Activated T-cell treated with anti-CD3 and anti-CD28 coated beads, Interleukin-2, amount 50 U/mL, for 24 hours (primary cell): ENCODE measurements around the gene GIMAP2.
A peak's percentile ranks its signal among the peaks of the same experiment; 100 is the strongest.
"Not testable (repeated sequence)": the region's sequence is repeated elsewhere in the genome, so short reads cannot be mapped to it uniquely, and the experiment has no call there.

Experiments
- DNase-seq: peaks from one replicate; pipeline ENCODE4 v3.0.0-alpha.2; 2020
- H3K27ac Mint-ChIP-seq: 2 replicates; pipeline ENCODE4 v1.8.0; 2020; ENCODE audit warnings: mild to moderate bottlenecking, mixed read lengths
- H3K27me3 Mint-ChIP-seq: 2 replicates; pipeline ENCODE4 v1.8.0; 2020; ENCODE audit warnings: mixed read lengths
- H3K36me3 Mint-ChIP-seq: 2 replicates; pipeline ENCODE4 v1.8.0; 2020; ENCODE audit warnings: low read depth, mixed read lengths
- H3K4me1 Mint-ChIP-seq: 2 replicates; pipeline ENCODE4 v1.8.0; 2020; ENCODE audit warnings: low read depth, mixed read lengths
- H3K4me3 Mint-ChIP-seq: 2 replicates; pipeline ENCODE4 v1.8.0; 2020; ENCODE audit warnings: mild to moderate bottlenecking, moderate library complexity, mixed read lengths
- H3K9me3 Mint-ChIP-seq: 2 replicates; pipeline ENCODE4 v1.8.0; 2020; ENCODE audit warnings: mixed read lengths

The GIMAP2 gene

GRCh38 chr7:150665896-150666295 is 19.6 kb upstream of the GIMAP2 start:
- H3K4me3 Mint-ChIP-seq: peak overlapping the region; percentile 30
- H3K4me1 Mint-ChIP-seq: peaks cover 95% of the 10 kb centered on the region
- peaks cover 13% of the 10 kb centered on the region for H3K9me3 Mint-ChIP-seq
- H3K27ac Mint-ChIP-seq: peak overlapping the region; percentile 94
- H3K36me3 Mint-ChIP-seq: peaks cover 24% of the 10 kb centered on the region
- DNase-seq: no peak
- no peaks in the 10 kb centered on the region for H3K27me3 Mint-ChIP-seq

GRCh38 chr7:150666412-150666811 is 19.1 kb upstream of the GIMAP2 start:
- Mint-ChIP-seq H3K4me1 (peaks cover 95% of the 10 kb centered on the region), H3K36me3 (peaks cover 25% of the 10 kb centered on the region), H3K9me3 (peaks cover 17% of the 10 kb centered on the region), H3K27ac (peak overlapping the region; percentile 94), H3K4me3 (no peak overlapping the region), H3K27me3 (no peaks in the 10 kb centered on the region)
- DNase-seq: no peak

GRCh38 chr7:150668472-150668911 is 17.0 kb upstream of the GIMAP2 start:
- Mint-ChIP-seq H3K4me3 (peak overlapping the region; percentile 5), H3K9me3 (peaks cover 26% of the 10 kb centered on the region), H3K27ac (peak overlapping the region; percentile 94), H3K4me1 (peaks cover 93% of the 10 kb centered on the region), H3K36me3 (peaks cover 34% of the 10 kb centered on the region), H3K27me3 (no peaks in the 10 kb centered on the region)
- peak; percentile 64 for DNase-seq

- no peak for DNase-seq
- Mint-ChIP-seq H3K36me3 (peaks cover 31% of the 10 kb centered on the region), H3K4me1 (peaks cover 89% of the 10 kb centered on the region), H3K9me3 (peaks cover 25% of the 10 kb centered on the region), H3K27ac (peak overlapping the region; percentile 94), H3K4me3 (no peak overlapping the region), H3K27me3 (no peaks in the 10 kb centered on the region)
Observed at GRCh38 chr7:150668977-150669376, 16.5 kb upstream of the GIMAP2 start.

- Mint-ChIP-seq H3K36me3 (peaks cover 21% of the 10 kb centered on the region), H3K4me1 (peaks cover 83% of the 10 kb centered on the region), H3K9me3 (peaks cover 22% of the 10 kb centered on the region)
- not testable (repeated sequence) for H3K4me3 Mint-ChIP-seq, DNase-seq, H3K27me3 Mint-ChIP-seq, H3K27ac Mint-ChIP-seq
Observed at GRCh38 chr7:150671798-150672585, 13.5 kb upstream of the GIMAP2 start.

- H3K9me3 Mint-ChIP-seq: peaks cover 31% of the 10 kb centered on the region
- H3K27ac Mint-ChIP-seq: peak overlapping the region; percentile 76
- no peak for DNase-seq
- H3K27me3 Mint-ChIP-seq: no peaks in the 10 kb centered on the region
- peaks cover 38% of the 10 kb centered on the region for H3K36me3 Mint-ChIP-seq
- no peak overlapping the region for H3K4me3 Mint-ChIP-seq
- peaks cover 79% of the 10 kb centered on the region for H3K4me1 Mint-ChIP-seq
Observed at GRCh38 chr7:150675714-150676113, 9.8 kb upstream of the GIMAP2 start.

- Mint-ChIP-seq H3K4me1 (peaks cover 79% of the 10 kb centered on the region), H3K9me3 (peaks cover 31% of the 10 kb centered on the region), H3K4me3 (peak overlapping the region; percentile 27), H3K36me3 (peaks cover 42% of the 10 kb centered on the region), H3K27ac (peak overlapping the region; percentile 58)
- DNase-seq, H3K27me3 Mint-ChIP-seq: not testable (repeated sequence)
Observed at GRCh38 chr7:150676276-150676675, 9.2 kb upstream of the GIMAP2 start.

GRCh38 chr7:150676854-150677253 is 8.7 kb upstream of the GIMAP2 start:
- DNase-seq, H3K27me3 Mint-ChIP-seq: not testable (repeated sequence)
- H3K4me3 Mint-ChIP-seq: peak overlapping the region; percentile 27
- H3K9me3 Mint-ChIP-seq: peaks cover 27% of the 10 kb centered on the region
- peak overlapping the region; percentile 58 for H3K27ac Mint-ChIP-seq
- H3K36me3 Mint-ChIP-seq: peaks cover 41% of the 10 kb centered on the region
- peaks cover 77% of the 10 kb centered on the region for H3K4me1 Mint-ChIP-seq

- peaks cover 82% of the 10 kb centered on the region for H3K4me1 Mint-ChIP-seq
- peak overlapping the region; percentile 77 for H3K4me3 Mint-ChIP-seq
- H3K9me3 Mint-ChIP-seq: peaks cover 28% of the 10 kb centered on the region
- H3K27me3 Mint-ChIP-seq: not testable (repeated sequence)
- peak overlapping the region; percentile 86 for H3K27ac Mint-ChIP-seq
- DNase-seq: peak; percentile 68
- peaks cover 45% of the 10 kb centered on the region for H3K36me3 Mint-ChIP-seq
Observed at GRCh38 chr7:150678601-150679000, 6.9 kb upstream of the GIMAP2 start.

- DNase-seq, H3K27ac Mint-ChIP-seq, H3K4me3 Mint-ChIP-seq, H3K27me3 Mint-ChIP-seq: not testable (repeated sequence)
- Mint-ChIP-seq H3K4me1 (peaks cover 89% of the 10 kb centered on the region), H3K9me3 (peaks cover 31% of the 10 kb centered on the region), H3K36me3 (peaks cover 48% of the 10 kb centered on the region)
Observed at GRCh38 chr7:150680364-150680763, 5.1 kb upstream of the GIMAP2 start.

GRCh38 chr7:150686030-150686631 is 625 bp downstream of the GIMAP2 start:
- peaks cover 40% of the 10 kb centered on the region for H3K9me3 Mint-ChIP-seq
- H3K4me1 Mint-ChIP-seq: peaks cover 80% of the 10 kb centered on the region
- peaks cover 72% of the 10 kb centered on the region for H3K36me3 Mint-ChIP-seq
- no peak for DNase-seq
- no peaks in the 10 kb centered on the region for H3K27me3 Mint-ChIP-seq
- H3K4me3 Mint-ChIP-seq: peak overlapping the region; percentile 83
- H3K27ac Mint-ChIP-seq: peak overlapping the region; percentile 98

GRCh38 chr7:150688630-150689029 is 3.1 kb downstream of the GIMAP2 start:
- Mint-ChIP-seq H3K4me1 (peaks cover 63% of the 10 kb centered on the region), H3K9me3 (peaks cover 45% of the 10 kb centered on the region), H3K27me3 (no peaks in the 10 kb centered on the region), H3K4me3 (peak overlapping the region; percentile 83), H3K36me3 (peaks cover 75% of the 10 kb centered on the region), H3K27ac (peak overlapping the region; percentile 87)
- no peak for DNase-seq

- no peaks in the 10 kb centered on the region for H3K27me3 Mint-ChIP-seq
- no peak for DNase-seq
- peaks cover 12% of the 10 kb centered on the region for H3K4me1 Mint-ChIP-seq
- no peak overlapping the region for H3K4me3 Mint-ChIP-seq
- peaks cover 62% of the 10 kb centered on the region for H3K36me3 Mint-ChIP-seq
- peaks cover 64% of the 10 kb centered on the region for H3K9me3 Mint-ChIP-seq
- no peak overlapping the region for H3K27ac Mint-ChIP-seq
Observed at GRCh38 chr7:150695654-150696053, 10.1 kb downstream of the GIMAP2 start.

GRCh38 chr7:150703209-150703608 is 17.7 kb downstream of the GIMAP2 start:
- H3K27ac Mint-ChIP-seq: no peak overlapping the region
- H3K4me1 Mint-ChIP-seq: peaks cover 3% of the 10 kb centered on the region
- H3K36me3 Mint-ChIP-seq: peaks cover 37% of the 10 kb centered on the region
- no peak for DNase-seq
- no peak overlapping the region for H3K4me3 Mint-ChIP-seq
- H3K27me3 Mint-ChIP-seq: no peaks in the 10 kb centered on the region
- H3K9me3 Mint-ChIP-seq: peaks cover 62% of the 10 kb centered on the region

GRCh38 chr7:150715293-150715692 is 29.8 kb downstream of the GIMAP2 start:
- Mint-ChIP-seq H3K9me3 (peaks cover 15% of the 10 kb centered on the region), H3K4me1 (peaks cover 65% of the 10 kb centered on the region), H3K36me3 (peaks cover 46% of the 10 kb centered on the region), H3K27me3 (no peaks in the 10 kb centered on the region), H3K4me3 (peak overlapping the region; percentile 96), H3K27ac (peak overlapping the region; percentile 95)
- DNase-seq: no peak
